Measurements from ENCODE around the gene HSD17B11. TPM values are rescaled to one million over a fixed set of nuclear protein-coding genes. Genes with fewer than 3 reads are reported as not detected.
A peak's percentile ranks its signal among the peaks of the same experiment; 100 is the strongest.

The HSD17B11 gene
- polyA plus RNA-seq, 1 donor (not counting 4 experiments of a cell fraction or from before 2014, with no cell fraction given) = 8.5 TPM

- H3K4me2 ChIP-seq (ENCODE audit: control insufficient read depth, extremely low read depth, insufficient read depth, low read depth, low read length) = no peak within 1 kb of the TSS
- no peaks in the 10 kb centered on the region for H4K20me1 ChIP-seq (ENCODE audit: control insufficient read depth, extremely low read depth, insufficient read depth, low read length)
- no peak within 1 kb of the TSS for H3K27ac ChIP-seq (ENCODE audit: control insufficient read depth, insufficient read depth, low read length)
- no peak within 1 kb of the TSS for H2AFZ ChIP-seq (ENCODE audit: control insufficient read depth, low read length)
- no peaks in the 10 kb centered on the region for H3K79me2 ChIP-seq (ENCODE audit: control insufficient read depth, insufficient read depth, low read length)
- DNase-seq (ENCODE audit: low read depth, low spot score) (no peak), FAIRE-seq (peak; percentile 26)
- no peaks in the 10 kb centered on the region for H3K9me1 ChIP-seq (ENCODE audit: control insufficient read depth, extremely low read depth, insufficient read depth, low read length)
- dilution Hi-C loops (cut with MboI; ENCODE audit: extremely low pct_ligation_motif_present, low sequenced_read_pairs) = no loop called here
- no peaks in the 10 kb centered on the region for H3K9me3 ChIP-seq (ENCODE audit: control insufficient read depth, low read depth, low read length)
- H3K9ac ChIP-seq (ENCODE audit: control insufficient read depth, extremely low read depth, insufficient read depth, low read length) = no peak within 1 kb of the TSS
- no peaks in the 10 kb centered on the region for H3K27me3 ChIP-seq (ENCODE audit: control insufficient read depth, extremely low read depth, insufficient read depth, low read length)
- no peaks in the 10 kb centered on the region for H3K4me1 ChIP-seq (ENCODE audit: control insufficient read depth, extremely low read depth, insufficient read depth, low read length)
- H3K4me3 ChIP-seq (ENCODE audit: control insufficient read depth in 2 of 3, extremely low read depth in 1 of 3, insufficient read depth in 2 of 3, low read depth in 1 of 3, low read length in 3 of 3) = no peak within 1 kb of the TSS
- H3K36me3 ChIP-seq (ENCODE audit: control insufficient read depth in 2 of 2, extremely low read depth in 1 of 2, insufficient read depth in 2 of 2, low read length in 2 of 2) = no peaks in the 10 kb centered on the region
- TF ChIP-seq CTCF (optimal IDR thresholded peaks at IDR 0.05 in 1 of 3, IDR thresholded peaks at IDR 0.05 in 1 of 3, conservative IDR thresholded peaks at IDR 0.05 in 1 of 3; ENCODE audit: extremely low read depth in 1 of 3, insufficient read depth in 2 of 3, low read length in 3 of 3) (no peak), EZH2 (IDR thresholded peaks at IDR 0.05; ENCODE audit: low read length) (no peak)
These were observed 68.2 kb downstream of the HSD17B11 start, which contains the start of gene HSD17B13 for GRCh38 chr4:87322754-87323153. Gene HSD17B13 (minus strand): TSS chr4:87322882. CDS start chr4:87322841, 41 bp downstream.

GRCh38 chr4:87321888-87322287, 69.1 kb downstream of the HSD17B11 start:
- no peak overlapping the region for H3K4me2 ChIP-seq (ENCODE audit: control insufficient read depth, extremely low read depth, insufficient read depth, low read depth, low read length)
- H2AFZ ChIP-seq (ENCODE audit: control insufficient read depth, low read length) = no peak overlapping the region
- H3K27me3 ChIP-seq (ENCODE audit: control insufficient read depth, extremely low read depth, insufficient read depth, low read length) = no peaks in the 10 kb centered on the region
- no peaks in the 10 kb centered on the region for H3K9me3 ChIP-seq (ENCODE audit: control insufficient read depth, low read depth, low read length)
- H4K20me1 ChIP-seq (ENCODE audit: control insufficient read depth, extremely low read depth, insufficient read depth, low read length) = no peaks in the 10 kb centered on the region
- no peaks in the 10 kb centered on the region for H3K9me1 ChIP-seq (ENCODE audit: control insufficient read depth, extremely low read depth, insufficient read depth, low read length)
- H3K27ac ChIP-seq (ENCODE audit: control insufficient read depth, insufficient read depth, low read length) = no peak overlapping the region
- TF ChIP-seq EZH2 (IDR thresholded peaks at IDR 0.05; ENCODE audit: low read length) (no peak), CTCF (optimal IDR thresholded peaks at IDR 0.05 in 1 of 3, IDR thresholded peaks at IDR 0.05 in 1 of 3, conservative IDR thresholded peaks at IDR 0.05 in 1 of 3; ENCODE audit: extremely low read depth in 1 of 3, insufficient read depth in 2 of 3, low read length in 3 of 3) (no peak)
- H3K9ac ChIP-seq (ENCODE audit: control insufficient read depth, extremely low read depth, insufficient read depth, low read length) = no peak overlapping the region
- H3K79me2 ChIP-seq (ENCODE audit: control insufficient read depth, insufficient read depth, low read length) = no peaks in the 10 kb centered on the region
- DNase-seq (ENCODE audit: low read depth, low spot score) = no peak
- dilution Hi-C loops (cut with MboI; ENCODE audit: extremely low pct_ligation_motif_present, low sequenced_read_pairs) = no loop called here
- no peak for FAIRE-seq
- H3K36me3 ChIP-seq (ENCODE audit: control insufficient read depth in 2 of 2, extremely low read depth in 1 of 2, insufficient read depth in 2 of 2, low read length in 2 of 2) = no peaks in the 10 kb centered on the region
- H3K4me1 ChIP-seq (ENCODE audit: control insufficient read depth, extremely low read depth, insufficient read depth, low read length) = no peaks in the 10 kb centered on the region
- no peak overlapping the region for H3K4me3 ChIP-seq (ENCODE audit: control insufficient read depth in 2 of 3, extremely low read depth in 1 of 3, insufficient read depth in 2 of 3, low read depth in 1 of 3, low read length in 3 of 3)
